ENCODE results near the gene HELZ.
"Not testable (repeated sequence)": the region's sequence is repeated elsewhere in the genome, so short reads cannot be mapped to it uniquely, and the experiment has no call there.

HELZ gene

GRCh38 chr17:67110619-67111018, 134.4 kb downstream of the HELZ start:
- DNase-seq = no peak

- DNase-seq = no peak
Observed at GRCh38 chr17:67109111-67109510, 135.9 kb downstream of the HELZ start.

- DNase-seq = no peak
Observed at GRCh38 chr17:67107811-67108775, 136.9 kb downstream of the HELZ start.

- DNase-seq = no peak
Observed at GRCh38 chr17:67107171-67107570, 137.8 kb downstream of the HELZ start.

GRCh38 chr17:67105213-67105612, 139.8 kb downstream of the HELZ start:
- DNase-seq = no peak

- DNase-seq = not testable (repeated sequence)
Observed at GRCh38 chr17:67104641-67105040, 140.4 kb downstream of the HELZ start.

- DNase-seq = no peak
Observed at GRCh38 chr17:67098006-67098405, 147.0 kb downstream of the HELZ start.

GRCh38 chr17:67096609-67097008, 148.4 kb downstream of the HELZ start:
- no peak for DNase-seq

- no peak for DNase-seq
Observed at GRCh38 chr17:67095803-67096202, 149.2 kb downstream of the HELZ start.

- DNase-seq = not testable (repeated sequence)
Observed at GRCh38 chr17:67095291-67095690, 149.7 kb downstream of the HELZ start.

- DNase-seq = no peak
Observed at GRCh38 chr17:67093348-67093747, 151.6 kb downstream of the HELZ start.

- DNase-seq = not testable (repeated sequence)
Observed at GRCh38 chr17:67092710-67093109, 152.3 kb downstream of the HELZ start.

GRCh38 chr17:67092291-67092690, 152.7 kb downstream of the HELZ start:
- no peak for DNase-seq

GRCh38 chr17:67090341-67090740, 154.7 kb downstream of the HELZ start:
- no peak for DNase-seq

GRCh38 chr17:67088639-67089038, 156.4 kb downstream of the HELZ start:
- DNase-seq = no peak

GRCh38 chr17:67085406-67085805, 159.6 kb downstream of the HELZ start:
- no peak for DNase-seq

- DNase-seq = peak; percentile 43
Observed at GRCh38 chr17:67082107-67082506, 162.9 kb downstream of the HELZ start.

GRCh38 chr17:67080804-67081203, 164.2 kb downstream of the HELZ start:
- DNase-seq = no peak

- DNase-seq = no peak
Observed at GRCh38 chr17:67079491-67079890, 165.5 kb downstream of the HELZ start.

GRCh38 chr17:67078292-67078691, 166.7 kb downstream of the HELZ start:
- DNase-seq = no peak

GRCh38 chr17:67076290-67076689, 168.7 kb downstream of the HELZ start:
- DNase-seq = no peak

GRCh38 chr17:67074781-67075180, 170.2 kb downstream of the HELZ start:
- DNase-seq = no peak

GRCh38 chr17:67072885-67073284, 172.1 kb downstream of the HELZ start:
- no peak for DNase-seq

- no peak for DNase-seq
Observed at GRCh38 chr17:67071595-67071994, 173.4 kb downstream of the HELZ start.
